K562 (cell line): Measurements from ENCODE around the gene SDHC. TPM values are rescaled to one million over a fixed set of nuclear protein-coding genes. Genes with fewer than 3 reads are reported as not detected.

Source experiments
- HES1 ChIP-seq: fragments of 450-650 bp; IDR thresholded peaks from 2 replicates; pipeline ENCODE4 v1.6.1; 2016; ENCODE audit warnings: low read depth, mild to moderate bottlenecking, moderate library complexity
- HMGXB4 ChIP-seq: sonication (generic); formaldehyde crosslinking; IDR thresholded peaks from 2 replicates; pipeline ENCODE4 v1.8.1; 2023; ENCODE audit warnings: mild to moderate bottlenecking, missing genetic modification reagents
- JUNB ChIP-seq: fragments of 450-650 bp; formaldehyde crosslinking; conservative IDR thresholded peaks from 2 replicates; pipeline ENCODE4 v1.4.0; 2020; ENCODE audit warnings: mild to moderate bottlenecking
- MEF2A ChIP-seq: IDR thresholded peaks from 2 replicates; pipeline ENCODE4 v1.6.1; 2011; ENCODE audit warnings: low read depth, mild to moderate bottlenecking, low read length, moderate library complexity; ENCODE audit not compliant: control insufficient read depth
- NR2C1 ChIP-seq, 2 experiments: fragments of 450-650 bp; IDR thresholded peaks; 2 replicates each; pipeline ENCODE4 v1.6.1; 2017; ENCODE audit warnings: mild to moderate bottlenecking in 2 of 2, antibody characterized with exemption in 1 of 2, inconsistent platforms in 1 of 2, missing compliant biosample characterization in 1 of 2, missing genetic modification characterization in 1 of 2
- NR4A1 ChIP-seq, 2 experiments: fragments of 250-450 bp in 1 of 2; fragments of 450-650 bp in 1 of 2; sonication (Bioruptor Pico) in 1 of 2; IDR thresholded peaks; 2 replicates each; pipeline versions ENCODE4 v1.4.0 to v1.6.1; 2016 to 2020; ENCODE audit warnings: mild to moderate bottlenecking in 2 of 2, missing compliant biosample characterization in 1 of 2, missing genetic modification characterization in 1 of 2, moderate library complexity in 1 of 2
- TCF7 ChIP-seq: sonication (generic); IDR thresholded peaks from 2 replicates; pipeline ENCODE4 v1.6.1; 2016; ENCODE audit warnings: antibody characterized with exemption, borderline replicate concordance
- ZBTB43 ChIP-seq: sonication (generic); formaldehyde crosslinking; IDR thresholded peaks from 2 replicates; pipeline ENCODE4 v1.8.0; 2023; ENCODE audit warnings: mild to moderate bottlenecking, missing genetic modification reagents
- ZNF12 ChIP-seq: sonication (generic); formaldehyde crosslinking; IDR thresholded peaks from 2 replicates; pipeline ENCODE4 v1.4.0; 2020; ENCODE audit warnings: mild to moderate bottlenecking, missing genetic modification reagents
- polyA plus RNA-seq, 8 experiments: library from polyadenylated mRNA; depleted of rRNA in 4 of 8; stranded (reverse) in 5 of 8; unstranded in 3 of 8; fragments of >200 nt; fragmentation: Nextera tagmentation in 2 of 8; fragmentation: Illumina TruSeq in 1 of 8; extraction: Ambion mirVana in 2 of 8; extraction: Trizol in 1 of 8; gene quantifications; 2 replicates each; pipeline versions ENCODE4 v1.2.1 to v1.2.3, GENCODE V29; 2011 to 2014; ENCODE audit warnings: inconsistent platforms in 1 of 8, missing spikeins in 1 of 8
- total RNA-seq, 7 experiments: library from RNA; depleted of rRNA in 6 of 7; stranded (reverse); fragments of >200 nt in 6 of 7; fragmentation: Illumina TruSeq in 2 of 7; extraction: Trizol in 2 of 7; gene quantifications; 2 replicates each; pipeline versions ENCODE4 v1.2.1 to v1.2.3, GENCODE V29; 2011 to 2021; ENCODE audit warnings: low replicate concordance in 1 of 7
- TF ChIP-seq, protein P1 (sequence below): fragments of 200-600 bp; sonication (generic); IDR thresholded peaks from one replicate; pipeline ENCODE4 v1.6.1; 2012; ENCODE audit warnings: mild to moderate bottlenecking, low read depth, low read length, inconsistent platforms

SDHC gene
- total and polyA plus RNA-seq, 9 of the 15 experiments (the other 6 are each of a cell fraction or from before 2014, with no cell fraction given), result 7.7 to 309 (median 174) TPM

GRCh38 chr1:161389691-161390558, 75.7 kb downstream of the SDHC start (continued):
- TF ChIP-seq, protein P1, sequence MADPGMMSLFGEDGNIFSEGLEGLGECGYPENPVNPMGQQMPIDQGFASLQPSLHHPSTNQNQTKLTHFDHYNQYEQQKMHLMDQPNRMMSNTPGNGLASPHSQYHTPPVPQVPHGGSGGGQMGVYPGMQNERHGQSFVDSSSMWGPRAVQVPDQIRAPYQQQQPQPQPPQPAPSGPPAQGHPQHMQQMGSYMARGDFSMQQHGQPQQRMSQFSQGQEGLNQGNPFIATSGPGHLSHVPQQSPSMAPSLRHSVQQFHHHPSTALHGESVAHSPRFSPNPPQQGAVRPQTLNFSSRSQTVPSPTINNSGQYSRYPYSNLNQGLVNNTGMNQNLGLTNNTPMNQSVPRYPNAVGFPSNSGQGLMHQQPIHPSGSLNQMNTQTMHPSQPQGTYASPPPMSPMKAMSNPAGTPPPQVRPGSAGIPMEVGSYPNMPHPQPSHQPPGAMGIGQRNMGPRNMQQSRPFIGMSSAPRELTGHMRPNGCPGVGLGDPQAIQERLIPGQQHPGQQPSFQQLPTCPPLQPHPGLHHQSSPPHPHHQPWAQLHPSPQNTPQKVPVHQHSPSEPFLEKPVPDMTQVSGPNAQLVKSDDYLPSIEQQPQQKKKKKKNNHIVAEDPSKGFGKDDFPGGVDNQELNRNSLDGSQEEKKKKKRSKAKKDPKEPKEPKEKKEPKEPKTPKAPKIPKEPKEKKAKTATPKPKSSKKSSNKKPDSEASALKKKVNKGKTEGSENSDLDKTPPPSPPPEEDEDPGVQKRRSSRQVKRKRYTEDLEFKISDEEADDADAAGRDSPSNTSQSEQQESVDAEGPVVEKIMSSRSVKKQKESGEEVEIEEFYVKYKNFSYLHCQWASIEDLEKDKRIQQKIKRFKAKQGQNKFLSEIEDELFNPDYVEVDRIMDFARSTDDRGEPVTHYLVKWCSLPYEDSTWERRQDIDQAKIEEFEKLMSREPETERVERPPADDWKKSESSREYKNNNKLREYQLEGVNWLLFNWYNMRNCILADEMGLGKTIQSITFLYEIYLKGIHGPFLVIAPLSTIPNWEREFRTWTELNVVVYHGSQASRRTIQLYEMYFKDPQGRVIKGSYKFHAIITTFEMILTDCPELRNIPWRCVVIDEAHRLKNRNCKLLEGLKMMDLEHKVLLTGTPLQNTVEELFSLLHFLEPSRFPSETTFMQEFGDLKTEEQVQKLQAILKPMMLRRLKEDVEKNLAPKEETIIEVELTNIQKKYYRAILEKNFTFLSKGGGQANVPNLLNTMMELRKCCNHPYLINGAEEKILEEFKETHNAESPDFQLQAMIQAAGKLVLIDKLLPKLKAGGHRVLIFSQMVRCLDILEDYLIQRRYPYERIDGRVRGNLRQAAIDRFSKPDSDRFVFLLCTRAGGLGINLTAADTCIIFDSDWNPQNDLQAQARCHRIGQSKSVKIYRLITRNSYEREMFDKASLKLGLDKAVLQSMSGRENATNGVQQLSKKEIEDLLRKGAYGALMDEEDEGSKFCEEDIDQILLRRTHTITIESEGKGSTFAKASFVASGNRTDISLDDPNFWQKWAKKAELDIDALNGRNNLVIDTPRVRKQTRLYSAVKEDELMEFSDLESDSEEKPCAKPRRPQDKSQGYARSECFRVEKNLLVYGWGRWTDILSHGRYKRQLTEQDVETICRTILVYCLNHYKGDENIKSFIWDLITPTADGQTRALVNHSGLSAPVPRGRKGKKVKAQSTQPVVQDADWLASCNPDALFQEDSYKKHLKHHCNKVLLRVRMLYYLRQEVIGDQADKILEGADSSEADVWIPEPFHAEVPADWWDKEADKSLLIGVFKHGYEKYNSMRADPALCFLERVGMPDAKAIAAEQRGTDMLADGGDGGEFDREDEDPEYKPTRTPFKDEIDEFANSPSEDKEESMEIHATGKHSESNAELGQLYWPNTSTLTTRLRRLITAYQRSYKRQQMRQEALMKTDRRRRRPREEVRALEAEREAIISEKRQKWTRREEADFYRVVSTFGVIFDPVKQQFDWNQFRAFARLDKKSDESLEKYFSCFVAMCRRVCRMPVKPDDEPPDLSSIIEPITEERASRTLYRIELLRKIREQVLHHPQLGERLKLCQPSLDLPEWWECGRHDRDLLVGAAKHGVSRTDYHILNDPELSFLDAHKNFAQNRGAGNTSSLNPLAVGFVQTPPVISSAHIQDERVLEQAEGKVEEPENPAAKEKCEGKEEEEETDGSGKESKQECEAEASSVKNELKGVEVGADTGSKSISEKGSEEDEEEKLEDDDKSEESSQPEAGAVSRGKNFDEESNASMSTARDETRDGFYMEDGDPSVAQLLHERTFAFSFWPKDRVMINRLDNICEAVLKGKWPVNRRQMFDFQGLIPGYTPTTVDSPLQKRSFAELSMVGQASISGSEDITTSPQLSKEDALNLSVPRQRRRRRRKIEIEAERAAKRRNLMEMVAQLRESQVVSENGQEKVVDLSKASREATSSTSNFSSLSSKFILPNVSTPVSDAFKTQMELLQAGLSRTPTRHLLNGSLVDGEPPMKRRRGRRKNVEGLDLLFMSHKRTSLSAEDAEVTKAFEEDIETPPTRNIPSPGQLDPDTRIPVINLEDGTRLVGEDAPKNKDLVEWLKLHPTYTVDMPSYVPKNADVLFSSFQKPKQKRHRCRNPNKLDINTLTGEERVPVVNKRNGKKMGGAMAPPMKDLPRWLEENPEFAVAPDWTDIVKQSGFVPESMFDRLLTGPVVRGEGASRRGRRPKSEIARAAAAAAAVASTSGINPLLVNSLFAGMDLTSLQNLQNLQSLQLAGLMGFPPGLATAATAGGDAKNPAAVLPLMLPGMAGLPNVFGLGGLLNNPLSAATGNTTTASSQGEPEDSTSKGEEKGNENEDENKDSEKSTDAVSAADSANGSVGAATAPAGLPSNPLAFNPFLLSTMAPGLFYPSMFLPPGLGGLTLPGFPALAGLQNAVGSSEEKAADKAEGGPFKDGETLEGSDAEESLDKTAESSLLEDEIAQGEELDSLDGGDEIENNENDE, result no peak
- TF ChIP-seq NR4A1 (CRISPR knock-in tag; IDR thresholded peaks at IDR 0.05) (no peak), NR4A1 (tag; IDR thresholded peaks at IDR 0.05) (peak; percentile 49; the same call in 1 of the 2 replicates), NR2C1 (IDR thresholded peaks at IDR 0.05) (no peak), NR2C1 (tag; IDR thresholded peaks at IDR 0.05) (peak; percentile 29; the same call in 1 of the 2 replicates), HES1 (no peak), MEF2A (no peak), JUNB (no peak), ZBTB43 (CRISPR knock-in tag) (no peak), TCF7 (0 out of 2 replicates have a peak, but pooled peaks have one; percentile 46), ZNF12 (CRISPR knock-in tag) (no peak), HMGXB4 (CRISPR knock-in tag) (0 out of 2 replicates have a peak, but pooled peaks have one; percentile 15)
